ENCODE results near the gene NRROS.

The NRROS gene

DNA sequence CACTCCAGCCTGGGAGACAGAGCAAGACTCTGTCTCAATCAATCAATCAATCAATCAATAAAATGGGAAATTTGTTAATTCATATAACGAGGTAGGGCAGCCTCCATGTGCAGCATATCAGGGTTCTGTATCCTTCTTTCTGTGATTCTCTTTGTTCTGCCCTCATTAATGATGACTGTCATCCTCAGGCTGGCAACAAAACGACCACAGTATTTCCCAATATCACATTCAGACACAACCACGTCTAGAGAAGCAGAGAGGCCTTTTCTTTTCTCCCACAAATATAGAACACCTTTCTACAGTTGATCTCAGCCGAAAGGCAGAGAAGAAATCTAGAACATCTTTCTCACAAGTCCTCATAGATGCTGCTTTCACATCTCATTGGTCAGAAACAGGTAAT, 61.3 kb downstream of the NRROS start:
- H3F3A ChIP-seq (ENCODE audit: low read depth), result no peaks in the 10 kb centered on the region; the same call in 1 of the 2 replicates
- H3K79me2 ChIP-seq (ENCODE audit: insufficient read depth, low read length), result no peaks in the 10 kb centered on the region
- no peak overlapping the region for H3K4me3 ChIP-seq (ENCODE audit: low read length, poor library complexity, severe bottlenecking)
- H3K4me2 ChIP-seq (ENCODE audit: low read depth, low read length, poor library complexity, severe bottlenecking), result no peak overlapping the region
- no peaks in the 10 kb centered on the region for H4K20me1 ChIP-seq (ENCODE audit: insufficient read depth, low read length, poor library complexity, severe bottlenecking)
- H3K27me3 ChIP-seq (ENCODE audit: insufficient read depth, low read length, poor library complexity, severe bottlenecking), result no peaks in the 10 kb centered on the region
- no peaks in the 10 kb centered on the region for H3K9me3 ChIP-seq (ENCODE audit: insufficient read depth, low read depth, low read length)
- TF ChIP-seq EZH2phosphoT487 (IDR thresholded peaks at IDR 0.05; ENCODE audit: borderline replicate concordance), result no peak
- TF ChIP-seq CTCF (conservative IDR thresholded peaks at IDR 0.05; ENCODE audit: low read length), result no peak
- no peak overlapping the region for H2AFZ ChIP-seq (ENCODE audit: low read length)
- H3K4me1 ChIP-seq (ENCODE audit: insufficient read depth, low read length, poor library complexity, severe bottlenecking), result no peaks in the 10 kb centered on the region
- H3K36me3 ChIP-seq (ENCODE audit: insufficient read depth, low read length), result no peaks in the 10 kb centered on the region
- H3K9me2 ChIP-seq (replicated peaks; ENCODE audit: low read depth, low read length), result no peaks in the 10 kb centered on the region
- H3K9ac ChIP-seq (ENCODE audit: low read depth, low read length, poor library complexity, severe bottlenecking), result no peak overlapping the region

DNA sequence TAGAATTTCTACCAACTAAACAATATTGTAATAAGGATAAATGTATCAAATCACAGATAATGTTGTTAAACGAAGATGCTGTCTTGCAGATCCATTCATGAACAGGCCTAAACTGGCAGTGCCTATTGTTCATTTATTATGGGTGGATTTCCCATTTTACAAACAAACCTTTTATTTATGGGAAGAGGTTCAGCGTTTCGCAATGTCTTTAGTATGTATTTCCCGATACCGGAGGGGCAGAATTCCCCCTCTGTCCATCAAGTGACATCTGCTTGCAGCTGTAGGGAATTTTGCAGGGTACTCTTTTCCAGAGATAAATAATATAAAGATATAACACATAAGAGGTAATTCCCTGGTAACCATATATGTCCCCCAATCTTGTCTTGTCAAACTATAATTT, 66.8 kb downstream of the NRROS start:
- H3K4me1 ChIP-seq (ENCODE audit: insufficient read depth, low read length, poor library complexity, severe bottlenecking), result peaks cover 2% of the 10 kb centered on the region
- no peak overlapping the region for H2AFZ ChIP-seq (ENCODE audit: low read length)
- no peaks in the 10 kb centered on the region; the same call in 1 of the 2 replicates for H3F3A ChIP-seq (ENCODE audit: low read depth)
- no peak overlapping the region for H3K4me2 ChIP-seq (ENCODE audit: low read depth, low read length, poor library complexity, severe bottlenecking)
- H3K79me2 ChIP-seq (ENCODE audit: insufficient read depth, low read length), result no peaks in the 10 kb centered on the region
- H4K20me1 ChIP-seq (ENCODE audit: insufficient read depth, low read length, poor library complexity, severe bottlenecking), result no peaks in the 10 kb centered on the region
- H3K9ac ChIP-seq (ENCODE audit: low read depth, low read length, poor library complexity, severe bottlenecking), result no peak overlapping the region
- no peaks in the 10 kb centered on the region for H3K9me3 ChIP-seq (ENCODE audit: insufficient read depth, low read depth, low read length)
- no peaks in the 10 kb centered on the region for H3K27me3 ChIP-seq (ENCODE audit: insufficient read depth, low read length, poor library complexity, severe bottlenecking)
- no peaks in the 10 kb centered on the region for H3K9me2 ChIP-seq (replicated peaks; ENCODE audit: low read depth, low read length)
- TF ChIP-seq EZH2phosphoT487 (IDR thresholded peaks at IDR 0.05; ENCODE audit: borderline replicate concordance), result no peak
- no peak for TF ChIP-seq CTCF (conservative IDR thresholded peaks at IDR 0.05; ENCODE audit: low read length)
- H3K36me3 ChIP-seq (ENCODE audit: insufficient read depth, low read length), result no peaks in the 10 kb centered on the region
- no peak overlapping the region for H3K4me3 ChIP-seq (ENCODE audit: low read length, poor library complexity, severe bottlenecking)

GRCh38 chr3:196706731-196707130, 67.2 kb downstream of the NRROS start:
- no peaks in the 10 kb centered on the region; the same call in 1 of the 2 replicates for H3F3A ChIP-seq (ENCODE audit: low read depth)
- TF ChIP-seq EZH2phosphoT487 (IDR thresholded peaks at IDR 0.05; ENCODE audit: borderline replicate concordance), result no peak
- no peak for TF ChIP-seq CTCF (conservative IDR thresholded peaks at IDR 0.05; ENCODE audit: low read length)

More at GRCh38 chr3:196706731-196707130, 67.2 kb downstream of the NRROS start:
- Histone ChIP-seq H4K20me1 (ENCODE audit: insufficient read depth, low read length, poor library complexity, severe bottlenecking) (no peaks in the 10 kb centered on the region), H3K9ac (ENCODE audit: low read depth, low read length, poor library complexity, severe bottlenecking) (no peak overlapping the region), H3K27me3 (ENCODE audit: insufficient read depth, low read length, poor library complexity, severe bottlenecking) (no peaks in the 10 kb centered on the region), H3K9me2 (replicated peaks; ENCODE audit: low read depth, low read length) (no peaks in the 10 kb centered on the region), H3K36me3 (ENCODE audit: insufficient read depth, low read length) (no peaks in the 10 kb centered on the region), H3K4me2 (ENCODE audit: low read depth, low read length, poor library complexity, severe bottlenecking) (no peak overlapping the region), H3K4me1 (ENCODE audit: insufficient read depth, low read length, poor library complexity, severe bottlenecking) (peaks cover 6% of the 10 kb centered on the region), H3K4me3 (ENCODE audit: low read length, poor library complexity, severe bottlenecking) (no peak overlapping the region), H3K79me2 (ENCODE audit: insufficient read depth, low read length) (no peaks in the 10 kb centered on the region), H2AFZ (ENCODE audit: low read length) (no peak overlapping the region), H3K9me3 (ENCODE audit: insufficient read depth, low read depth, low read length) (no peaks in the 10 kb centered on the region)

All from Loucy (cell line).